NCI-H1417 treated with DMSO at 0.1 percent for 48 hours (cell line): Measurements from ENCODE around the gene BSND.
"Not testable (repeated sequence)": the region's sequence is repeated elsewhere in the genome, so short reads cannot be mapped to it uniquely, and the experiment has no call there.

ENCODE experiments used
- DNase-seq: peaks from one replicate; lab custom pipeline; 2025; lab: John Stamatoyannopoulos, UW

Gene BSND

DNA sequence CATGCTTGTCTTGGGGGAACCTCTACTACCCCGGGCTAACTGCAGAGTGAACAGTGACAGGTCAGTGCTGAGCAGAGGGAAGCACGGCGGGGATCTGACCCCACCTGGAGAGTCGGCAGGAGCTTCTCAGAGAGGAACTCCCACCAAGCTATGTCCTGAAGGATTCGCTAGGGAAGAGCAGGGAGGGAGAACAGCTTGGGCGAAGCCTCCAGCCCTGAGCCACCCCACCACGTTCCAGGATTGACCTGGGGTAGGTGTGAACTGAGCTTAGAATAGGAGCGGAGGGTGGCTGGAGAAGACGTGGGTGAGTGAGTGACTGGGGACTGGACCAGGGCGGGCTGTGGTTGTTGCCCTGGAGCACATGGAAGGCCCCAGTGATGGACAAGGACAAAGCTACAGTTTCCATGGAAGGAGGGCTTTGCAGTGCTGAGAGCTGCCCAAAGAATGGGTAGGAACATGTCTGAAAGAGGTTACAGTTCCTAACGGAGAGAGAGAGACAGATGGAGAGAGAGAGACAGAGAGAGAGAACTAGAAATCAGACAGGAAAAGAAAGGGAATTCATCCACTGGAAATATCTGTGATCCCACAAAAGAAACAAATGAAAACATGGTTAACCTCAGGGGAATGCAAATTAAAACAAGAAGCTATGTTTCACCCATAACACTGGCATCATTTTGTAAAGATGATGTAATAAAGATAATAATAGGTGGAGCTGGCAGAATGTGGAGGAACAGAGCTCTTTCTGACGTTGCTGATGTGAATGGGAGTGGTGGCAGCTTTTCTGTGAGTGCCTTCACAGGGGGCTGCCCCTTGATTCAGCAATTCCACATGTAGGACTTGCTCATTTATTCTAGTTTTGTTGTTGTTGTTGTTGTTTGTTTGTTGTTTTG lies 17.2 kb downstream of the BSND start:
- DNase-seq, result no peak

DNA sequence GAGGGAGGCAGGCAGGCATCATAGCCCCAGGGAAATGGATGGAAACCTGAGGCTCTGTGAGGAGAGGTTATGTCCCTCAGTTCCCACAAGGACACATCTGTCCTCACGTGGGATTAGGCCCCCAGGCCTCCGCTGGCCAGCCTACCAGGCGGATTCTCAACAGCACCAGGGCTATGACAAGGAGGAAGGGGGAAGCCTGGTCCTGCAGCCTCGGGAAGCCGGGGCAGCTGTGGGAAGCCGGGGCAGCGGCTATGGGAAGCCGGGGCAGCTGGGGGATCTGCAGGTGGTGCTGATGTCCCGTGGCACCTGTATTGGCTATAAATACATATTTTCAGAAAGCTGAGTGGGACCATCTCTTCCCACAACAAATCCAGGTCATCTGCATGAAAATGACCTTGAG lies 19.7 kb downstream of the BSND start:
- no peak for DNase-seq

DNA sequence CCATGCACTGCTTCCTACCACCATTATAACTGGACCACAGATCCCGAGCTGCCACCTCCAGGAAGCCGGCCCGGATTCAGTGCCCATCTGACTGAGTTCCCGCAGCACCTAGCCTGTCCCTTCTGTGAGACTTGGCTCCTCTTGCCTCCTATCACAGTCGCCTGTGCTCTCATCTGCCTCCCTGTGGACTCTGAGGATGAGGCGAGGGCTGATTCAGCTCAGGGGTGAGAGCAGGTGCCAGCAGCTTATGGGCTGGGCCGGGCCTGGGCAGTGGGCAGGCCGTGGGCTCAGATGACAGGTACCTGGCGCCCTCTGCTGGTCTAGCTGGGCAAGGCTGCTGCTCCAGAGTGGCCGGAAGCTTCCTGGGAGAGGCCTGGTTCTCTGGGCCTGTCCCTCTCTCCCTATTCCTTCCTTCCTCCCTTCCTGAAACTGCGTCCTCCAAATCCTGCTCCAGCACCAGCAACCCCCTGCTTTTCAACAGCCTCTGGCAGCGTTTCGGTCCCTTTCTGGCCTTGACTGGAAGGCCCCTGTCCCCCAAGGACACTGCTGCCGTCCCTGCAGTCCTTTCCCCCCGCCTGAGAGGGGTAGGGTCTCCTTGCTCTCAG lies 23.3 kb downstream of the BSND start:
- DNase-seq, result no peak

DNA sequence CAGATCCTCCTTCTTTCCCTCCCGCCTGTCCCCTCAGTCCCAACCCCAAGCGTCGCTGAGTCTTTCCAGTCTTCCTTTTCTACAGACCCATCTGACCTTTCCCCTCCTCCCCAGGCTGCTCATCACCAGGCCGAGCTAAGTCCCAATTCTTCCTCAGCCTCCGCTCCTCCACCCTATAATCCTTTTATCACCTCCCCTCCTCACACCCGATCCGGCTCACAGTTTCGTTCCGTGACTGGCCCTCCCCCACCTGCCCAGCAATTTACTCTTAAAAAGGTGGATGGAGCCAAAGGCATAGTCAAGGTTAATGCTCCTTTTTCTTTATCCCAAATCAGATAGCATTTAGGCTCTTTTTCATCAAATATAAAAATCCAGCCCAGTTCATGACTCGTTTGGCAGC lies 25.4 kb downstream of the BSND start:
- not testable (repeated sequence) for DNase-seq

DNA sequence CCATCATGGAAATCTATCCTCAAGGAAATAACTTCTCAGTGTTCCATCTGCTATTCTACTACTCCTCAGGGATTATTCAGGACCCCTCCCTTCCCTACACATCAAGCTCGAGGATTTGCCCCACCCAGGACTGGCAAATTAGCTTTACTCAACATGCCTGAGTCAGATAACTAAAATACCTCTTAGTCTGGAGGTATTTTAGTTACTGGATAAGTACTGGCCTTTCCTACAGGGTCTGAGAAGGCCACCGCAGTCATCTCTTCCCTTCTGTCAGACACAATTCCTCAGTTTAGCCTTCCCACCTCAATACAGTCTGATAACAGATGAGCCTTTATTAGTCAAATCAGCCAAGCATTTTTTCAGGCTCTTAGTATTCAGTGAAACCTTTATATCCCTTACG lies 27.9 kb downstream of the BSND start:
- DNase-seq, result not testable (repeated sequence)

DNA sequence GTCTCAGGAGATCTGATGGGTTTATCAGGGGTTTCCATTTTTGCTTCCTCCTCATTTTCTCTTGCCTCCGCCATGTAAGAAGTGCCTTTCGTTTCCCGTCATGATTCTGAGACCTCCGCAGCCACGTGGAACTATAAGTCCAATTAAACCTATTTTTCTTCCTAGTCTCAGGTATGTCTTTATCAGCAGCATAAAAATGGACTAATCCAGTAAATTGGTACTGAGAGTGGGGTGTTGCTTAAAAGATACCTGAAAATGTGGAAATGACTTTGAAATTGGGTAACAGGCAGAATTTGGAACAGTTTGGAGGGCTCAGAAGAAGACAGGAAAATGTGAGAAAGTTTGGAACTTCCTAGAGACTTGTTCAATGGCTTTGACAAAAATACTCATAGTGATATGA lies 32.4 kb downstream of the BSND start:
- not testable (repeated sequence) for DNase-seq

DNA sequence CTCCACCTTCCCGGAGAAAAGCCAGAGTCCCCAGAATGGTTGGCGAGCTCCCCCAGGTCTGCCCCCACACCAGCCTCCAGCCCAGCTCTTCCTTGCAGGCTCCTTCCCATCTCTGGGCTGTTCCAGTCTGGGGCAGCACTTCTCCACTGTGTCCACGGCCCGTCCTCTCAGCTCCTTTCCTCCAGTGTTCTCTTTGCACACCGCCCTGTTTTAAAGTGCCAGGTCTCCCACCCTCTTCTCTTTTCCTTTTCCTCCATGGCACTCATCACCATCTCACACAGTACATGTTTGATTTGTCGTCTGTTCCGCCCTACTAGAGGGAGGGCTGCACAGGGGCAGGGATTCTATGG lies 34.5 kb downstream of the BSND start:
- DNase-seq, result no peak

DNA sequence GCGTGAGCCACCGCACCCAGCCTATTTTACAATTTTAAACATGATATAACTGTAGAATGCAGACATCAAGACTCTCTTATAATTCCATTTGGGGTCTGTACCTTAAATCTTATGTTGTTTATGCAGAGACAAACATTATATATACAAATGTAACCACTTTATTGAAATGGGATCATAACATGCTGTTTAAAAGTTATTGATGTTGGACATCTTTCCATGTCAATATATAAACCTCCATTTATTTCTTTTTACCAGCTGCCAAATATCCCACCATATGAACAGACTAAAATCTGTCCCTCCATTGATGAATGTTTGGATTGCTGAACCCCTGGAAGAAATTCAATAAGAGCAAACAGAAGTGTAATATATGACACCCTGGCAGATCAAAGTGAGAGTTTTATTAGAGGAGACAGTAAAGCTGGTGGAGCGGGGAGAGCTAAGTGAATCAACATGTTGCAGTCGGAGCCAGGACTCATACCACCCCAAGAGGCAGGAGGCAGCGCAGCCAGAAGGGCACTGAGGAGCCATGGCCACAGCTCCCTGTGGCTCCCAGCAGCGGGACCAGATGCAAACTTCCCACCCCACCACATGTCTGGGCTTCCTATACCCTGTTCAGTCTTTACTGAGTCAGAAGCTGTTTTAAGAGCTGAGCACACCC lies 35.9 kb downstream of the BSND start:
- DNase-seq, result no peak

DNA sequence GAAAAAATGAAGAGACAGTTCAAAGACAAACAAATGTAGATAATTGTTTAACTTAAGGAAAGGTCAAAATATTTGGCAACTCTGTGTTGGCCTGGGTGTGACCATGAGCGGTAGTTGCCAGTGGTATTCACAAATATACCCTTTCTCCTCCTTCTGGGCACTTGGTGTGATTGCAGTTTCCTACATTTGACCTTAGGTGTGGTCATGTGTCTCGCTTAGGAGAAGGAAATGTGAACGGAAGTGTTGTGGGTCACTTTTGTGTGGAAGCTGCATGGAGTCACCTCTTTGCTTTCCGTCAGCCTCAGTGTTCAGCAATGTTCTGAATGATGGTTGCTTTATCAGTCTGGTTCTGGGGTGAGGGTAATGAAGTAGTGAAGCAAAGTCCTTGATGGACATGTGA lies 37.2 kb downstream of the BSND start:
- no peak for DNase-seq

DNA sequence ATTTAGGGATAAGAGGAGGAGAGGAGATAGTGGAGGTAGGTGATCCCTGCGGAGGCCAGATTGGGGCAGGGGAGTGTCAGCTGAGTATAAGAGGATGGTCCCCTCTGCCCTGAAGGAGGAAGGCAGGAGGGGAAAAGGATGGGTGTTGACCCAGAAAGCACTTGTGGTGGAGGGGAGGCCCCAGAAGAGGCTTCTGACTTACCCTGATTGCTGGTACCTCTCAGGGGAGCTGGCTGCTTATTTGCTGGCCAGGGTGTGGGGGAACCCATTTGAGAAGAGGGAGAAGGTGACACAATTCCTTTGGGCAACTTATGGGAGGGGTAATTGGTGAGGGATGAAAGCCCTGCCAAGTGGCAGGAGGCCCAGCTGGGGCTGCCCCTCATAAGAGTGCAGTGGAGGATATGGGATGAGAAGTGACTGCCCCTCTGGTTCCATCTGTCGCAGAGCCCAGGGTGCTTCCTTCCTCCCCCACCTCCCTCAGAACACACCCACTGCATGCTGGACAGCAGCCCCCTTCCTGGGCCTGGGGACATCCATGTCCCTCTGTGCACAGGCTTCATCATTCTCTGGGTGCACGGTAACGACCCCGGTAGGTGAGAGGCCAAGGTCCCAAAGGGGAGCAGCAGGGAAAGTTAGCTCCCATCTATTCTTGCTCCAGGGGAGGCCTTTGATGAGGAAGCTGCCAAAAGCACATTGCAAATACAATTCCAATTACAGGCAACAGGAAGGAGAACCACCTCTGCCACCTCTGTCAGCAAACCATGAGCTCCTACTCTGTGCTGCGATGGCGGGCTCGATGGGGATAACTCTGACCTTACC lies 39.2 kb downstream of the BSND start:
- DNase-seq, result no peak

DNA sequence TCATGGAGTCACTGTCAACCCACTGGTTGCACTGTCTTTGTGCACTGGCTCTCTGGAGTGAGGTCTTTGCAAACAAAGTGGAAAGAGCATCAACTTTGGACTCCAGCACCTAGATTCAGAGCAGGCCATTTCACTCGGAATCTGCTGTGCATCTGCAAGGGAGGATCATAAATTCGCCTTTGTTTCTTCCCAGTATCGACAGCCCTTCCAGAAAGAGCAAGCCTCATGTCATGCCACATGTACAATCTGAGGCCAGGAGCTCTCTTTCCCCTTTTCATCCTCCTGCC lies 39.8 kb downstream of the BSND start:
- no peak for DNase-seq

DNA sequence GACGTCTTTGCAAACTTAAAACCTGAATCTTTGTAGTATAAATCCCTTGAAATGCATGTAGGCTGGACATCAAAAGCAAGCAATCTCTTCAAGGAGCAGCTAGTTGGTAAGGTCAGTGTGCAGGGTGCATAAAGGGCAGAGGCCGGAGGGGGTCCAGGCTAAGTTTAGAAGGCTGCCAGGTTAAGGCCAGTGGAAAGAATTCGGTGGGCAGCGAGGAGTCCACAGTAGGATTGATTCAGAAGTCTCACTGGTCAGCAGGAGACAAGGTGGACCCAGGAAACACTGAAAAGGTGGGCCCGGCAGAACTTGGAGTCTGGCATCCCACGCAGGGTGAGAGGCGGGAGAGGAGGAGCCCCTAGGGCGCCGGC lies 40.2 kb downstream of the BSND start:
- no peak for DNase-seq

DNA sequence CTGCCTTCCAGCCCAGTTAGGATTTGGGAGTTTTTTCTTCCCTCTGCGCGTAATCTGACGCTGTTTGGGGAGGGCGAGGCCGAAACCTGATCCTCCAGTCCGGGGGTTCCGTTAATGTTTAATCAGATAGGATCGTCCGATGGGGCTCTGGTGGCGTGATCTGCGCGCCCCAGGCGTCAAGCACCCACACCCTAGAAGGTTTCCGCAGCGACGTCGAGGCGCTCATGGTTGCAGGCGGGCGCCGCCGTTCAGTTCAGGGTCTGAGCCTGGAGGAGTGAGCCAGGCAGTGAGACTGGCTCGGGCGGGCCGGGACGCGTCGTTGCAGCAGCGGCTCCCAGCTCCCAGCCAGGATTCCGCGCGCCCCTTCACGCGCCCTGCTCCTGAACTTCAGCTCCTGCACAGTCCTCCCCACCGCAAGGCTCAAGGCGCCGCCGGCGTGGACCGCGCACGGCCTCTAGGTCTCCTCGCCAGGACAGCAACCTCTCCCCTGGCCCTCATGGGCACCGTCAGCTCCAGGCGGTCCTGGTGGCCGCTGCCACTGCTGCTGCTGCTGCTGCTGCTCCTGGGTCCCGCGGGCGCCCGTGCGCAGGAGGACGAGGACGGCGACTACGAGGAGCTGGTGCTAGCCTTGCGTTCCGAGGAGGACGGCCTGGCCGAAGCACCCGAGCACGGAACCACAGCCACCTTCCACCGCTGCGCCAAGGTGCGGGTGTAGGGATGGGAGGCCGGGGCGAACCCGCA lies 40.8 kb downstream of the BSND start, which contains the start of gene PCSK9:
TSS of gene PCSK9 (plus strand) at position 207 of the 741 bp plus-strand sequence. CDS start at position 497, 290 bp downstream.
- DNase-seq, result no peak

DNA sequence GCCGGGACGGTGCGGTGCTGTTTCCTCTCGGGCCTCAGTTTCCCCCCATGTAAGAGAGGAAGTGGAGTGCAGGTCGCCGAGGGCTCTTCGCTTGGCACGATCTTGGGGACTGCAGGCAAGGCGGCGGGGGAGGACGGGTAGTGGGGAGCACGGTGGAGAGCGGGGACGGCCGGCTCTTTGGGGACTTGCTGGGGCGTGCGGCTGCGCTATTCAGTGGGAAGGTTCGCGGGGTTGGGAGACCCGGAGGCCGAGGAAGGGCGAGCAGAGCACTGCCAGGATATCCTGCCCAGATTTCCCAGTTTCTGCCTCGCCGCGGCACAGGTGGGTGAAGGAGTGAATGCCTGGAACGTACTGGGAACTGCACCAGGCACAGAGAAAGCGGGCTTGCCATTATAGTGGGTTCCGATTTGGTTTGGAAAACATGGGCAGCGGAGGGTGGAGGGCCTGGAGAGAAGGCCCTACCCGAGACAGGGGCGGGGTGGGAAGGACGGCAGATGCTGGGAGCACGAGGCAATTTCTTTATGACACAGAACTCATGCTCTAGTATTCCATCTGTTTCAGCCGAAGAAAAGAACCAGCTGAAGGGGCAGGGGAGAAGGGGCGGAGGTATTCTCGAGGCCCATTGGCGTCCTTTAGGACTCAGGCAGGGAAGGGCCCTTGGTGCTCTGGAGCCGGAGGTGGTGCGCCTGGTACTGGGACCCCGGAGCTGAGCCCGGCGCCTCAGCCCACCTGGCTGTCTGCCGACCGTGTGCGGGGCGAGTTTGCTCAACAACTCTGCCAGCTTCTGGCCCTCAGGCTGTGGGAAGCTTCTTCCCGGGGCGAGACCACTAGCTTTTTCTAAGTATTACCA lies 41.6 kb downstream of the BSND start:
- no peak for DNase-seq

DNA sequence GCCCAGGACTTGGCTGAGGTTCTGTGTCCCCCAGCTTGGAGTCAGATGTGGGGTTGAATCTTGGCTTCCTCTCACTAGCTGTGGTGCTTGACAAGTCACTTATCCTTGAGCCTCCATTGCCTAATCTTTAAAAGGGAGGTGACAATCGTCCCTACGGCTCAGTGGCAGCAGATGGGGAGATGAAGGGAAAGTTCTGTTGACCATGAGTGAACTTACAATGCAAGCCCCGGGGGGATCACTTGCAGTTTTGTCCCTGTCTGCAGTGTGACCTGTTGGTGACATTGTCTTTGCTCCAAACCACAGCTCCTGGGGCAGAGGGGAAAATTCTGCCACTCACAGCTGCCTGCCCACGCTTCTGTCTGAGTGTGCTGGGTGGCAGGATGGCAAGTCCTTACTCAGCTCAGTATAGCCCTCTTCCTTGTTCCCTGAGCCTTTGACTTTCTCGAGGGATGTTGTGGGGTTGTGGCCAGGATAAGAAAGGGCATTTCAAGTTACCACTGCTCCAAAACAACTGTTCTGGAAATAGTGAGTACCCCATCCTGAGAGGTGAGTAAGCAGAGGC lies 42.3 kb downstream of the BSND start:
- no peak for DNase-seq

DNA sequence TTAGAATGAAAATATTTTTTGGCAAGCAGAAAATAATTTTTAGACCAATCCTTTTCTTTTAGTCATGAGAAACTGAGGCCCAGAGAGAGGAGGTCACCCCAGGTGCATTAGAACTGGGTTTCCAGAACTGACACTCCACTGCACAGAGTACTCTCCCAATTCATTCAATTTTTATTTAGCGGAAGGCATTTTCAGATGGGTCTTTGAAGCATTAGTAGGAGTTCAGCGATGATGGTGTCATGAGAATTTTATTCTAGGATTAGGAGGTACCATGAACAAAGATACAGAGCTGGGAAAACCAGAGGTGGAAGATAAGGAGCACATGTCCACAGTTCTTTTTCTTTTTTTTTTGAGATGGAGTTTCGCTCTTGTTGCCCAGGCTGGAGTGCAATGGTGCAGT lies 42.9 kb downstream of the BSND start:
- DNase-seq, result no peak

DNA sequence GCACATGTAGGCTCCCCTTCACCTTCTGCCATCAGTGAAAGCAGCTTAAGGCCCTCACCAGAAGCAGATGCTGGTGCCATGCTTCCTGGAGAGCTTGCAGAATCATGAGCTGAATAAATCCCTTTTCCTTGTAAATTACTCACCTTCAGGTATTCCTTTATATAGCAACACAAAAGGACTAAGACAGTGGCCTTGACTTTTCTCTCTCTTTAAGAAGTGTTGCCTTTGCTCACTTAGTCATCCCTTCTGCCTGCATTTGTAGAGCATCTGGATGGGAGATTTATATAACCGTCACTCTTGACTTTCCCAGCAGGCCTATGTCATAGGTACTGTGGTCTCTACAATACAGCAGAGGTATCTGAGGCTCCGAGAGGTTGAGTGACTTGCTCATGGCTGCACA lies 44.3 kb downstream of the BSND start:
- DNase-seq, result no peak

DNA sequence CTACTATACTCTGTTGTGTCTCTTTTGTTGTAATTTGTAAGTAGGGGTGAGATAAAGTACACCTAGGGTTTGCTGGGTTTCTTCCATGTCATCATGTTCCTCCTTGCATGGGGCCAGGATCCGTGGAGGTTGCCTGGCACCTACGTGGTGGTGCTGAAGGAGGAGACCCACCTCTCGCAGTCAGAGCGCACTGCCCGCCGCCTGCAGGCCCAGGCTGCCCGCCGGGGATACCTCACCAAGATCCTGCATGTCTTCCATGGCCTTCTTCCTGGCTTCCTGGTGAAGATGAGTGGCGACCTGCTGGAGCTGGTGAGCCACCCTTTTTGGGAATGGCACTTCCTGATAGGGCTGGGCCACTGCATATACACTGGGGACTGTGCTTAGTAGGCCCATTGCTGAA lies 45.0 kb downstream of the BSND start:
- DNase-seq, result no peak

DNA sequence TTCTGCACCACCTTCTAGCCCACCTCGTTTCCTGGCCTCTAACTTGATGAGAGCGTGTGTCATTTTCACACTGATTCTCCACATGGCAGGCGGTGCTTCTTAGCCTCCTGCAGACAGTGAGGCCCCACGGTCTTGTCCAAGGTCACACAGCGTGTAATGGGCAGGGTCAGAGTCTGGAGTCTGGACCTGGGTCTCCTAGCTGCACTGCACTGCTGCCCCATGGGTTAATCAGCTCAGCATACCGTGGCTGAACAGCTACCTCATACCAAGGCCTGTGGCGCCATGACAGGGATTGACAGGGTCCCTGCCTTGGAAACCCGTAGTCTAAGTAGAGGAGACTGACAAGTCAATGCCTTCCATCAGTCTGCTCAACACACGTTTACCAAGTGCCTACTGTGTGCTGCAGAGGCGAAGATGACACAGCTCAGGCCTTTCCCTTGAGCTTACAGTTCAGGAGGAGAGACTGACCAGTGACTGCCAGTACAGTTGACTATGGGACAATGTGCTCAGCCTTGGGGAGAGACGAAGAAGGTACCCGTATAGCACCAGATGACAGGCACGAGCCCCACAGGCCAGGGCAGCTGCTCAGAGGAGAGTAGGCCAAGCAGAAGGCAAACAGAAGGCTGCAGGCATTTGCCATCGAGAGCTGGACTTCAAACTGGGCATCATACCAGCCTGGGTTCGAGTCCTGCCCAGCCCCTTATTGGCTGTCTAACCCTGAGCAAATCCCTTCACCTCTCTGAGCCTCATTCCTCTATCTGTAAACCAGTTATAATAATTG lies 46.1 kb downstream of the BSND start:
- DNase-seq, result no peak

DNA sequence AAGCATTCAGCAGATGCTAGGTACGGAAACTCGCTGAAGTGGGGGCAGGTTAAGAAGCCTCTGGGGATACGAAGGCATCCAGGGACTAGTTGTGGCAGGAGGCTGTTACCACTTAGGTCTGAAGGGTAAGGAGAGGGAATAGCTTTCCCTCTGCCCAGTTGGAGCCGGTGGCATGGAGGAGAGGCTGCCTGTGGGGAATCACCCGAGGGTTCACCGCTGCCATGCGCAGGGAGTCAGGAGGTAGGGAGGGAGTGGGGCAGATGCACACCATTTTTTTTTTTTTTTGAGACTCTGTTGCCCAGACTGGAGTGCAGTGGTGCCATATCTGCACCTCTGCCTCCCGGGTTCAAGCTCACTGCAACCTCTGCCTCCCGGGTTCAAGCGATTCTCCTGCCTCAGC lies 46.7 kb downstream of the BSND start:
- no peak for DNase-seq
